SHP77 treated with DMSO at 0.1 percent for 48 hours (cell line): ENCODE data around the gene EPC2.
"Not testable (repeated sequence)": the region's sequence is repeated elsewhere in the genome, so short reads cannot be mapped to it uniquely, and the experiment has no call there.

Source experiments
- DNase-seq: peaks from one replicate; lab custom pipeline; 2025; lab: John Stamatoyannopoulos, UW

Gene EPC2

GRCh38 chr2:148721991-148722777 is 77.6 kb downstream of the EPC2 start:
- no peak for DNase-seq

GRCh38 chr2:148725564-148725963 is 81.0 kb downstream of the EPC2 start:
- DNase-seq: no peak

- DNase-seq: no peak
These were observed 81.7 kb downstream of the EPC2 start for GRCh38 chr2:148726228-148726627.

- no peak for DNase-seq
These were observed 85.5 kb downstream of the EPC2 start for GRCh38 chr2:148730085-148730484.

GRCh38 chr2:148737742-148738141 is 93.2 kb downstream of the EPC2 start:
- no peak for DNase-seq

- no peak for DNase-seq
These were observed 95.0 kb downstream of the EPC2 start for GRCh38 chr2:148739454-148740105.

GRCh38 chr2:148742373-148742772 is 97.8 kb downstream of the EPC2 start:
- DNase-seq: no peak

GRCh38 chr2:148745151-148745851 is 100.8 kb downstream of the EPC2 start:
- DNase-seq: no peak

GRCh38 chr2:148746973-148747372 is 102.4 kb downstream of the EPC2 start:
- no peak for DNase-seq

GRCh38 chr2:148751907-148752306 is 107.4 kb downstream of the EPC2 start:
- no peak for DNase-seq

GRCh38 chr2:148752977-148753376 is 108.4 kb downstream of the EPC2 start:
- no peak for DNase-seq

GRCh38 chr2:148754864-148755263 is 110.3 kb downstream of the EPC2 start:
- no peak for DNase-seq

GRCh38 chr2:148756292-148756975 is 111.9 kb downstream of the EPC2 start:
- no peak for DNase-seq

- no peak for DNase-seq
These were observed 120.3 kb downstream of the EPC2 start for GRCh38 chr2:148764815-148765214.

- DNase-seq: no peak
These were observed 125.5 kb downstream of the EPC2 start for GRCh38 chr2:148770047-148770446.

- DNase-seq: no peak
These were observed 137.0 kb downstream of the EPC2 start for GRCh38 chr2:148781544-148781943.

- no peak for DNase-seq
These were observed 144.5 kb downstream of the EPC2 start for GRCh38 chr2:148789059-148789458.

GRCh38 chr2:148790172-148790571 is 145.6 kb downstream of the EPC2 start:
- not testable (repeated sequence) for DNase-seq

GRCh38 chr2:148794558-148794957 is 150.0 kb downstream of the EPC2 start:
- no peak for DNase-seq

- no peak for DNase-seq
These were observed 152.4 kb downstream of the EPC2 start for GRCh38 chr2:148796735-148797512.

- DNase-seq: no peak
These were observed 158.1 kb downstream of the EPC2 start for GRCh38 chr2:148802448-148803220.
